IPS-20b (cell line): ENCODE measurements around the gene ABHD2.
"Not testable (repeated sequence)": the region's sequence is repeated elsewhere in the genome, so short reads cannot be mapped to it uniquely, and the experiment has no call there.

Source experiments
- H3K27ac ChIP-seq: one replicate; pipeline ENCODE4 v1.5.1; 2013; ENCODE audit warnings: low read length
- H3K27me3 ChIP-seq: 2 replicates; pipeline ENCODE4 v1.6.1; 2013; ENCODE audit warnings: mild to moderate bottlenecking, low read length, inconsistent platforms; ENCODE audit not compliant: insufficient read depth
- H3K36me3 ChIP-seq: 2 replicates; pipeline ENCODE4 v1.6.1; 2013; ENCODE audit warnings: low read depth, mild to moderate bottlenecking, inconsistent platforms, low read length, moderate library complexity; ENCODE audit not compliant: insufficient read depth
- H3K4me1 ChIP-seq: 2 replicates; pipeline ENCODE4 v1.6.1; 2013; ENCODE audit warnings: mild to moderate bottlenecking, control low read depth, inconsistent platforms, low read length, moderate library complexity; ENCODE audit not compliant: insufficient read depth
- H3K4me3 ChIP-seq: 2 replicates; pipeline ENCODE4 v1.5.1; 2013; ENCODE audit warnings: mild to moderate bottlenecking, low read length, inconsistent platforms
- H3K9ac ChIP-seq: 2 replicates; pipeline ENCODE4 v1.6.1; 2013; ENCODE audit warnings: low read depth, mild to moderate bottlenecking, inconsistent platforms, low read length, moderate library complexity
- H3K9me3 ChIP-seq: 2 replicates; pipeline ENCODE4 v1.6.1; 2013; ENCODE audit warnings: mild to moderate bottlenecking, low read depth, low read length, inconsistent platforms; ENCODE audit not compliant: insufficient read depth

Gene ABHD2

GRCh38 chr15:89127054-89127702, 38.9 kb downstream of the ABHD2 start:
- no peaks in the 10 kb centered on the region for H3K36me3 ChIP-seq
- H3K27me3 ChIP-seq = no peaks in the 10 kb centered on the region
- no peak overlapping the region for H3K9ac ChIP-seq
- peaks cover 4% of the 10 kb centered on the region; the same call in 1 of the 2 replicates for H3K4me1 ChIP-seq
- no peak overlapping the region for H3K27ac ChIP-seq
- no peaks in the 10 kb centered on the region for H3K9me3 ChIP-seq
- H3K4me3 ChIP-seq = no peak overlapping the region

DNA sequence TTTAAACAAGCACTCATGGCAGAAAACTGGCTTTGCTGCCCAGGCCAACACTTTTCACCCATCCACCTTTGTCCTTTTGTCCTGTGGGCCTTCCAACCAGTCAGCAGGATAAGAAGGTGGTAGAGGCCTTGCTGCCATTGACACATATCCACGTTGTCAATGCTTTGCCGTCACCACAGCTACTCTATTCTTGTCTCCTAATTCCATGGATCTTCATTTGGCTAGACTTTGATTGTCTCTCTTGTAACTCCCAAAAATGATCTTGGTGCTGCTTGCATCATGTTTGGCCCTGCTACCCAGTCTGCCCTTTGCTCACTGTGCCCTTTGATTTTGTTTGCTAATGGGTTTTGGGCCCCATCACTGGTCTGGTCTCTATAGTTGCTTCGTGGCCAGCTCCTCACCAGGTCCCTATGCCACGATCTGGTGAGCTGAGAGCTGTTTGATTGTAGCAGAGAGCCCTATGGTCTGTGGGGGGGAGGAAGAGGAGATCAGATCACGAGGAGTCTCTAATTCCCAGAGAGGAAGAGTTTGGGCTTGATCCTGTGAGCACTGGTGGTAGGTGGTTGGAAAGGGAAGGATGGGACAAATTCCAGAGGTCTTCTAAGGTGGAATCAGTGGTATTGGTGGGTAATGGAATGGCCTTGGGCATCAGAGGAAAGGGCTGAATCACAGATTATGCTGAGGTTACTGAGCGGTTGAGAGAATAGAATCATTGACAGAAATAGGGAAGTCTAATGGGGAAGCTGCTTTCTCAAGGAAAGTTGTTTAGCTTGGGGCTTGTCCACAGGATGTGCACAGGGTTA, 40.3 kb downstream of the ABHD2 start:
- H3K9me3 ChIP-seq = no peaks in the 10 kb centered on the region
- no peaks in the 10 kb centered on the region for H3K4me1 ChIP-seq
- H3K27ac ChIP-seq = no peak overlapping the region

DNA sequence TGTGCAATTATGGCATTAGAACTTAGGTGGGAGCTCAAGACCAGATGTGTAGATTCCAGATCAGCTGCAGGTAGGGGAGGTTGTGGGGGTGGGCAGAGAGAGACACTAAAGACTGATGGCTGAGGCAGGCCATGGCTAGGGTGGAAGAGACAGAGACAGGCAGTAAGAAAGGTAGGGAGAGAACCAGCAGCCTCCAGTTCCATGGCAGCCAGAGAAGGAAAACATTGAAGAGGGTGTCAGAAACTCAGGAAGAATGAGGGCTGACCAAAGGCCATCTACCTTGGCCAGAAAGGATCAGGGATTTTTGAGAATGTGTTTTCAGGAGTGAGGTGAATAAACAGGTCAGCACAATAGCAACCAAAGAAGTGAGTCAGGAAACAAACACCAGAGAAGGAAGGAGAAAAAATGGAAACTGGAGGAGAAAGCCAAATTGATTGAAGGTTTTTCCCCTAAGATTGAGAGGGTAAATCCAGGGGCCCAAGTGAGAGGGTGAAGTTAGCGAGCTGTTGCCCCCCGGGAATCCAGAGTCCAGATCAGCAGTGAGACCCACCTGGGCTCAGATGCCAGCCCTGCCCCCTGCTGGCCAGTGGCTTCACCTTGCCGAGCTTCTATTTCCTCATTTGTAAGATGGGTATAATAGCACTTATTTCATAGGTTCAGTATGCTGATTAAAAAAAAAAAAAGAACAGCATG, 41.0 kb downstream of the ABHD2 start:
- Histone ChIP-seq H3K27me3 (no peaks in the 10 kb centered on the region), H3K4me3 (no peak overlapping the region), H3K27ac (no peak overlapping the region), H3K4me1 (no peaks in the 10 kb centered on the region), H3K9ac (no peak overlapping the region), H3K36me3 (no peaks in the 10 kb centered on the region), H3K9me3 (no peaks in the 10 kb centered on the region)

More for the DNA sequence above, 40.3 kb downstream of the ABHD2 start:
- Histone ChIP-seq H3K4me3 (no peak overlapping the region), H3K9ac (no peak overlapping the region), H3K27me3 (no peaks in the 10 kb centered on the region), H3K36me3 (no peaks in the 10 kb centered on the region)

- Histone ChIP-seq H3K27me3 (no peaks in the 10 kb centered on the region), H3K4me1 (no peaks in the 10 kb centered on the region), H3K9ac (no peak overlapping the region), H3K36me3 (no peaks in the 10 kb centered on the region), H3K27ac (no peak overlapping the region), H3K4me3 (no peak overlapping the region), H3K9me3 (no peaks in the 10 kb centered on the region)
These were observed 41.5 kb downstream of the ABHD2 start for GRCh38 chr15:89129816-89130134.

- Histone ChIP-seq H3K36me3 (no peaks in the 10 kb centered on the region), H3K9ac (no peak overlapping the region), H3K4me3 (no peak overlapping the region), H3K4me1 (no peaks in the 10 kb centered on the region), H3K9me3 (no peaks in the 10 kb centered on the region), H3K27me3 (no peaks in the 10 kb centered on the region), H3K27ac (no peak overlapping the region)
These were observed 41.9 kb downstream of the ABHD2 start for GRCh38 chr15:89130201-89130600.

GRCh38 chr15:89131731-89132130, 43.5 kb downstream of the ABHD2 start:
- Histone ChIP-seq H3K36me3 (no peaks in the 10 kb centered on the region), H3K27ac (no peak overlapping the region), H3K9ac (no peak overlapping the region)

GRCh38 chr15:89132611-89133507, 44.6 kb downstream of the ABHD2 start:
- Histone ChIP-seq H3K9ac (no peak overlapping the region), H3K4me3 (no peak overlapping the region), H3K9me3 (no peaks in the 10 kb centered on the region)

More at GRCh38 chr15:89131731-89132130, 43.5 kb downstream of the ABHD2 start:
- no peaks in the 10 kb centered on the region for H3K27me3 ChIP-seq
- no peaks in the 10 kb centered on the region for H3K4me1 ChIP-seq
- no peaks in the 10 kb centered on the region for H3K9me3 ChIP-seq
- no peak overlapping the region for H3K4me3 ChIP-seq

DNA sequence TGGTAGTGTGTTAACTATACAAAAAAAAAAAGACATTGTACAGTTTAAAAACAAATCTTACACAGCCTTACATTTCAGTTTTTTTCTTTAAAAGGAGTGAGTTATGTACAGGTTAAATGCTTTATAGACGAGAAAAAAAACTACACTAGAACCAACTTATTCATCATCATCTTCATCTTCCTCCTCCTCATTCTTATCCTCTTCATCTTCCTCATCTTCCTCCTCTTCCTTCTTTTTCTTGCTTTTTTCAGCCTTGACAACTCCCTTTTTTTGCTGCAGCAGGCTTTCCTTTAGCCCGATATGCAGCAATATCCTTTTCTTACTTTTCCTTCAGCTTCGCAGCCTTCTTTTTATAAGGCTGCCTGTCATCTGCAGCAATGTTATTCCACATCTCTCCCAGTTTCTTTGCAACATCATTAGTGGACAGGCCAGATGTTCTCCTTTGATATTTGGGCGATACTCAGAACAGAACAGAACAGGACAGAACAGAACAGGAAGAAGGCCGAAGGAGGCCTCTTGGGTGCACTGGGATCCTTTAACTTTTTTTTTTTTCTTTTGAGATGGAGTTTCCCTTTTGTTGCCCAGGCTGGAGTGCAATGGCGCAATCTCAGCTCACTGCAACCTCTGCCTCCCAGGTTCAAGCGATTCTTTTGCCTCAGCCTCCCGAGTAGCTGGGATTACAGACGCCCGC, 47.3 kb downstream of the ABHD2 start:
- not testable (repeated sequence) for H3K27ac ChIP-seq, H3K4me3 ChIP-seq, H3K9me3 ChIP-seq, H3K36me3 ChIP-seq, H3K27me3 ChIP-seq, H3K4me1 ChIP-seq, H3K9ac ChIP-seq

More at GRCh38 chr15:89132611-89133507, 44.6 kb downstream of the ABHD2 start:
- Histone ChIP-seq H3K4me1 (no peaks in the 10 kb centered on the region), H3K27me3 (no peaks in the 10 kb centered on the region), H3K27ac (no peak overlapping the region), H3K36me3 (no peaks in the 10 kb centered on the region)

DNA sequence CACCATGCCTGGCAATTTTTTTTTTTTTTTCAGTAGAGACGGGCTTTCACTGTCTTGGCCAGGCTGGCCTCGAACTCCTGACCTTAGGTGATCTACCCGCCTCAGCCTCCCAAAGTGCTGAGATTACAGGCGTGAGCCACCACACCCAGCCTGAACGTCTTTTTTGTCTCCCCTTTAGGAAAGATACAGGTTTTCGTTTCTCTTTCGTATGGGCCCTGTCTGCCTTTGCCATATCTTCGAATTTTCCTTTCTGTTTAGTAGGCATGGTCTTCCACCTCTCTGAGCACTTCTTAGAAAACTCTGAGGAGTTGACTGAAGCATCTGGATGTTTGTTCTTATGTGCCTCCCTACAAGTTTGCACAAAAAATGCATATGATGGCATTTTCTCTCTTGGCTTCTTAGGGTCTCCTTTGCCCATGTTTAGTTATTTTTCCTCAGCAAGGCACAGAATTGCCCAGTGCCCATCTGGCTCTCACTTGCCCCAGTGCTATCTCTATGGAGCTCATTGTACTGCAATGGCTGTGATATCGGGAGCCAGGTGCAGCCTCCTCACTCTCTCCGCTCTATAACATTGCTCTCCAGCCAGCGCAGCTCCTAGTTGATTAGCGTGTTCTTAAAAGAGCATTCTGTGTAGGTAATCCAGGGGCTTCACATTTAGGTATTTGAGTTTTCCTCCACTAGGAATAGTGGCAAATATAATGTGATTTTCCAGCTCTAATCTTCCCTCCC, 48.0 kb downstream of the ABHD2 start:
- Histone ChIP-seq H3K9ac (no peak overlapping the region), H3K36me3 (no peaks in the 10 kb centered on the region), H3K27ac (no peak overlapping the region), H3K4me3 (no peak overlapping the region), H3K4me1 (no peaks in the 10 kb centered on the region), H3K27me3 (no peaks in the 10 kb centered on the region), H3K9me3 (no peaks in the 10 kb centered on the region)

DNA sequence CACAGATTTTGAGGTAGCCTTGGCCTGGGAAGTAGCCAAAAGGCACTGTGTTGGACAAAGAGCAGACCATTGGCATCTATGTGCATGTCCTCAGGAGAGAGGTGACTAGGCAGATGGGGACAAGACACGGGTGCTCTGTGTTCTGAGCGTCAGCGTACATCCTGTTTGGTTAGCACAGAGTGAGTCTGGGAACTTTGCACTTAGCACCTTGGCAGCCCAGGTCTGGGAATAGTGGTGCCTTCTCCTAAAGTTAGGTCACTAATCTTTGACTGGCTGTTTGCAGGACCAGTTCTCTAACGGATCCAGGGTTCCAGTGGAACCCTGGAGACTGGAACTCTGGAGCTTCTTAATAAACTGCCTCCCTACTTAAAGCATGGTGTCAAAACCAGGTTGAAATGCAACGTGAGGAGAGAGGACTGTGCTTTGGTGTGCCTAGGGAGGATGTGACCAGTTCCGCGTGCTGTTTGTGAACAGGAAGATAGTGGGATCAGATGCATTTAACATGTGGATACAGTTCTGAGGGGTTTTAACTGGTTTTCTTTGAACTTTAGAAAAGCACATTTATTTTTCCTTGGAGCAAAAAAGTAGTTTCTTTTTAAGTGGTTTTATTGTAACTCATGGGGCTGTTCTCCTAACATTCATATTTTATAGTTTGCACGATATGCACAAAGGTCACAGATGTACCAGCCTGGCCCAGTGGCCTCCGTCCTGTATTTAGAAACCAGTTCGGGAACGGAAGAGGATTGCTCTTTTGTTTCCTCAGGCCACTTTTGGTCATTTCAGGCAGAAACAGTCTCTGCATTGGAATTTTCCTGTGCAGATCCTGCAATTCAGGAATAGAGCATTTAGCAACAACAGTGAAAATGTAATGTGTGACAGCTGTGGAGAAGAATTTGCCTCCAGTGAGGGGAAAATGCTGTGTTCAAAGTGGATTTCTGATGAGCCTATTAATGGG, 48.8 kb downstream of the ABHD2 start:
- Histone ChIP-seq H3K9me3 (no peaks in the 10 kb centered on the region), H3K4me1 (no peaks in the 10 kb centered on the region; the same call in 1 of the 2 replicates), H3K9ac (no peak overlapping the region), H3K27ac (no peak overlapping the region), H3K27me3 (no peaks in the 10 kb centered on the region), H3K4me3 (no peak overlapping the region), H3K36me3 (no peaks in the 10 kb centered on the region)
